ENCODE measurements around the gene SF3B6. TPM values are rescaled to one million over a fixed set of nuclear protein-coding genes. Genes with fewer than 3 reads are reported as not detected.

The SF3B6 gene
- total RNA-seq, 2 experiments from 2014 or later = 145 to 148 TPM

DNA sequence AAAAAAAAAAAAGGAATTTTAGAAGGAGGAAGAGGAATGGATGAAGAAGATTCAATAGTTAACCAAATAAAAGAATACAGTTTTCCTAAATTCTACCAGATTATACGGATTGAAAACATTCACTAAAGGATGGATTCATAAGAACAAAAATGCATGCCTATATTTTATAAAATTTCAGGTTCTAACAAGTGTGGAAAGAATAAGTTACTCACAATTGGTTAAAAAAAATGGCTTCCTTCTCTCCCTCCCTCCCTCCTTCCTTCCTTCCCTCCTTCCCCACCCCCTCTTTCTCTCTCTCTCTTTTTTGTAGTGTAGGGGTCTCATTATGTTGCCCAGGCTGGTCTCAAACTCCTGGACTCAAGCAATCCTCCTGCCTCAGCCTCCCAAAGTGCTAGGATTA, 10.1 kb upstream of the SF3B6 start:
- intact Hi-C loops (cut with micrococcal nuclease) = no loop called here
- no peak for DNase-seq
- no peak overlapping the region for H3K4me3 Mint-ChIP-seq
- POLR2A ChIA-PET = no interaction called here
- H3K27ac Mint-ChIP-seq = no peak overlapping the region
- peaks cover 3% of the 10 kb centered on the region for H3K36me3 Mint-ChIP-seq
- CTCF ChIA-PET = no interaction called here
- H3K27me3 Mint-ChIP-seq = no peaks in the 10 kb centered on the region
- peaks cover 14% of the 10 kb centered on the region for H3K4me1 Mint-ChIP-seq (ENCODE audit: low read depth)
- no peaks in the 10 kb centered on the region for H3K9me3 Mint-ChIP-seq

- POLR2A ChIA-PET = interaction anchor here (1.9 to 3.1 kb wide), 2 partner anchors 9 to 158 kb away, joined by 5 to 18 read pairs; partner anchors contain the start of genes ATAD2B and SF3B6
- intact Hi-C loops (cut with micrococcal nuclease) = loop anchor here (2.0 kb wide), 1 partner anchor 38 kb away; the partner anchor contains the start of gene WDCP
Measured at GRCh38 chr2:24085200-24085489, 9.0 kb upstream of the SF3B6 start.

GRCh38 chr2:24084386-24085199, 8.5 kb upstream of the SF3B6 start, which contains the start of gene TP53I3:
Gene TP53I3, minus strand, starts transcription at chr2:24084834. Its CDS starts 508 bp downstream, at chr2:24084326.
- H3K36me3 Mint-ChIP-seq = peaks cover 4% of the 10 kb centered on the region
- no peaks in the 10 kb centered on the region for H3K27me3 Mint-ChIP-seq
- H3K4me1 Mint-ChIP-seq (ENCODE audit: low read depth) = peaks cover 14% of the 10 kb centered on the region
- DNase-seq = peak; percentile 87
- ChIA-PET CTCF (interaction anchor here (0.6 to 4.5 kb wide), 57 partner anchors 8 to 1163 kb away, joined by 3 to 87 read pairs (median 4); partner anchors contain the start of genes ATAD2B, FAM228B, FKBP1B and ITSN2), POLR2A (interaction anchor here (1.5 to 3.1 kb wide), 3 partner anchors 8 to 157 kb away, joined by 5 to 18 read pairs (median 7); partner anchors contain the start of genes ATAD2B, SF3B6 and WDCP)
- intact Hi-C loops (cut with micrococcal nuclease) = loop anchor here (1.0 to 2.0 kb wide), 5 partner anchors 8 to 260 kb away; partner anchors contain the start of genes ATAD2B, SF3B6 and WDCP
- H3K4me3 Mint-ChIP-seq = peak within 1 kb of the TSS; percentile 81
- H3K27ac Mint-ChIP-seq = peak within 1 kb of the TSS; percentile 61
- H3K9me3 Mint-ChIP-seq = no peaks in the 10 kb centered on the region

More at GRCh38 chr2:24085200-24085489, 9.0 kb upstream of the SF3B6 start:
- peak overlapping the region; percentile 81 for H3K4me3 Mint-ChIP-seq
- DNase-seq = no peak
- H3K27ac Mint-ChIP-seq = no peak overlapping the region
- no peaks in the 10 kb centered on the region for H3K9me3 Mint-ChIP-seq
- H3K36me3 Mint-ChIP-seq = peaks cover 4% of the 10 kb centered on the region
- peaks cover 14% of the 10 kb centered on the region for H3K4me1 Mint-ChIP-seq (ENCODE audit: low read depth)
- CTCF ChIA-PET = interaction anchor here (0.5 to 4.5 kb wide), 23 partner anchors 9 to 621 kb away, joined by 3 to 87 read pairs (median 6); partner anchors contain the start of genes ATAD2B, FAM228B, PFN4 and SF3B6
- no peaks in the 10 kb centered on the region for H3K27me3 Mint-ChIP-seq

DNA sequence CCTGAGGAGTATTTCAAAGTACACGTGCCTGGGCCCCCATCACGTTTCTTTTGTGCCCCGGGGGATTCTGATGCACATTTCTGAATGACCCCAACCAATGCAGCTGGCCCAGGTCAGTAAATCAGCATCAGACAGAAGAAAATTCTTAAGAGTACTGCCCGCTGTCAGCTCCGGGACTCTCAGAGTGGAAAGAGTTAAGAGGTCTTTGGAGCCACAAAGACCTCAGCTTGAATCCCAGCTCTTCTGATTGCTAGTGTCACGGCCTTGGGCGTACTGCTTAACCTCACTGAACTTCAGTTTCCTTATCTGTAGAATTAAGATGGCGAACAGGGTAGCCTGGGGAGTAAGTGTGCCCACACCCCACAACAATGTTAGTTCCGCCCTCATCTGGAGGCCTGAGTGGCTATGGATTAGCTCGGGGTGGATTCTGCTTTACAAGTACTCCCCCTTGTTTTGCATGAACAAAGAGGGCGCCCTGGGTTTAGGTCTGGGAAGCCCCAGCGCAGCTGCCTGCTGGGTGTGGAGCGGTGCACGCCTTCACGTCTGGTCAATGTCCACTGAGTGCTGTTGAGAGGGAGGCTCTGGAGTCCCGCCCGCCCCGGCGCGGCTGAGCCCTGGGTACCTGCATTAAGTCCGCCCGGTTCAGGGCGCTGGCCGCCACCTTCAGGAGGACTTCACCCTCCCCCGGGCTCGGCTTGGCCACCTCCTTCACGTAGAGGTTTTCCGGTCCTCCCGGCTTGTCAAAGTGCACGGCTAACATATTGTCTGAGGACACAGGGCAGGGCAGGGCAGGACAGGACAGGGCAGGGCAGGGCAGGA, 7.7 kb upstream of the SF3B6 start:
- H3K36me3 Mint-ChIP-seq = peaks cover 2% of the 10 kb centered on the region
- H3K27ac Mint-ChIP-seq = peak overlapping the region; percentile 61
- H3K4me1 Mint-ChIP-seq (ENCODE audit: low read depth) = peaks cover 14% of the 10 kb centered on the region
- ChIA-PET CTCF (interaction anchor here (0.6 to 4.5 kb wide), 47 partner anchors 8 to 645 kb away, joined by 3 to 87 read pairs (median 5); partner anchors contain the start of genes ATAD2B, FAM228B, FKBP1B and PFN4), POLR2A (interaction anchor here (0.6 to 3.1 kb wide), 5 partner anchors 7 to 156 kb away, joined by 3 to 18 read pairs (median 5); partner anchors contain the start of genes ATAD2B, SF3B6, UBXN2A and WDCP)
- H3K4me3 Mint-ChIP-seq = peak overlapping the region; percentile 81
- no peaks in the 10 kb centered on the region for H3K9me3 Mint-ChIP-seq
- intact Hi-C loops (cut with micrococcal nuclease) = loop anchor here (1.0 to 2.0 kb wide), 5 partner anchors 7 to 259 kb away; partner anchors contain the start of genes ATAD2B, SF3B6 and WDCP
- no peaks in the 10 kb centered on the region for H3K27me3 Mint-ChIP-seq
- peak; percentile 63 for DNase-seq

DNA sequence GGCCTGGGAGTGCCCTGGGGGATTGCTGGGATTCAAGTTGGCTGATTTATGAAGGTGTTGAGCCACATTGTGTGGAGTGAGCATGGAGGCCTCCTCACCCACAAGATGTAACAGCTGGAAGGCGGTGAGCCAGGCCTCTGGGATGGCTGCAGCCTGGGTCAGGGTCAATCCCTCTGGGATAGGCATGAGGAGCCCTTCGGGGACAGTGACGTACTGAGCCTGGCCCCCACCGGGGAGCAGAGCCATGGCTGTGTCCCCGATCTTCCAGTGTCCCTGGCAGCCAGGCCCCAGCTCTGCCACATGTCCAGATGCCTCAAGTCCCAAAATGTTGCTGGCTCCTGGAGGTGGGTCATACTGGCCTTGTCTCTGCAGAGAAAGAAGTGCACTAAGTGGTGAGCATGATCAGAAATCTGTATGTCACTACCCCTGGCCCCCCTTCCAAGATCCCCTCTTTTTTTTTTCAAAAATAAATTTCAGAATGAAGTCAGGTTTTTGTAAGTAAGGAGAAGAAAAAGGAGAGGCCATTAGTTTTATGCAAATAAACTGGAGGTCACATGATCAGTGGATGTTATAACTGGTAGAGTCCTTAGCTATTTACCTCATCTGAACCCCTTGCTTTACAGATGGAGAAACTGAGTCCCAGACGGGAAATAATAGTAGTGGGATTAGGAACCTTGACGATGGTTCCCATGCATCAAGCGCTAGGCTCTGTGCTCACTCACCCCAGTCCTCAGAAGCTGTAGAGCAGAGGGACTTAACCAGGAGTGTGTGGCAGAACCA, 6.9 kb upstream of the SF3B6 start:
- ChIA-PET CTCF (interaction anchor here (0.5 to 4.5 kb wide), 24 partner anchors 9 to 1598 kb away, joined by 3 to 87 read pairs (median 7); partner anchors contain the start of genes ATAD2B, FAM228B, FKBP1B and PFN4), POLR2A (interaction anchor here (0.6 to 3.1 kb wide), 4 partner anchors 36 to 156 kb away, joined by 3 to 18 read pairs (median 5); partner anchors contain the start of genes ATAD2B, UBXN2A and WDCP)
- peaks cover 2% of the 10 kb centered on the region for H3K36me3 Mint-ChIP-seq
- intact Hi-C loops (cut with micrococcal nuclease) = no loop called here
- no peaks in the 10 kb centered on the region for H3K27me3 Mint-ChIP-seq
- peaks cover 14% of the 10 kb centered on the region for H3K4me1 Mint-ChIP-seq (ENCODE audit: low read depth)
- DNase-seq = no peak
- no peaks in the 10 kb centered on the region for H3K9me3 Mint-ChIP-seq
- peak overlapping the region; percentile 81 for H3K4me3 Mint-ChIP-seq
- no peak overlapping the region for H3K27ac Mint-ChIP-seq

DNA sequence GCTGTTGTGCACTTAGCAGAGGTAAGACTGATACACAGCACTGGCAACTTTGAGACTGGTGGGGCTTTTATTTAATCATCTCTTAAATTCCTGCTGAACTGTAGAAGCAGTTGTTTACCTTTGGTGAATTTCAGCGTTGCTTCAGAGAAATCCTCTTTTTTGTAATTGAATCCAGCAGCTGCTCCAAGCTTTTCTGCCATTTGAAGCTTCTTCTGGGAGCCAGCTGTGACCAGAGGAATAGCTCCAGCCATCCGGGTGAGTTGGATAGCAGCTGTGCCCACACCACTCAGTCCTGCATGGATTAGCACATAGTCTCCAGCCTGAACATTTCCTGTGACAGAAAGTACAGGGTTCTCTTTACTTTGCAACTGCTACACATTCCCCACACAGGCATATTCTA, 4.6 kb upstream of the SF3B6 start:
- peaks cover 2% of the 10 kb centered on the region for H3K36me3 Mint-ChIP-seq
- ChIA-PET POLR2A (no interaction called here), CTCF (no interaction called here)
- H3K4me1 Mint-ChIP-seq (ENCODE audit: low read depth) = peaks cover 20% of the 10 kb centered on the region
- no peaks in the 10 kb centered on the region for H3K27me3 Mint-ChIP-seq
- intact Hi-C loops (cut with micrococcal nuclease) = no loop called here
- H3K9me3 Mint-ChIP-seq = no peaks in the 10 kb centered on the region
- H3K27ac Mint-ChIP-seq = no peak overlapping the region
- DNase-seq = no peak
- no peak overlapping the region for H3K4me3 Mint-ChIP-seq

DNA sequence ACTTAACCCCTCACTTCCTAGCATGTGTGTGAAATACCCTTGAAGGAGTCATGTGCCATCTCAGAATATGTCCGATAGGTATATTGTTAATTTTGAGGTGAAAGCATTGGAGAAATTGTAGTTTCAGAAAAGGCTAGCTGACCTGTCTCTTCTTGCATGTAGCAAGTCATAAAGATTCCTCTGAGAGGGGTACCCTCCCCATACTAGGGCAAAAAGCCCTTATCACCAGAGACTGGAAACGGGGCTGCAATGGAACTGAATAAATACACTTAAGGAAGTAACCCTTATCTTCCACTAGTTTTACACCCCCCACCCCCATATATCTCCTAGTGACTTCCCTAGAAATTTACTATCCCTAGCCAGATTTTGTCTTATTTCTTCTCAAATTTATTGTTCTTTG, 1.8 kb upstream of the SF3B6 start:
- ChIA-PET POLR2A (interaction anchor here (2.1 to 2.6 kb wide), 2 partner anchors 31 to 151 kb away, joined by 13 to 34 read pairs; partner anchors contain the start of genes ATAD2B and WDCP), CTCF (interaction anchor here (2.1 to 2.3 kb wide), 2 partner anchors 151 kb away, joined by 12 to 13 read pairs; partner anchors contain the start of gene ATAD2B)
- DNase-seq = no peak
- peak overlapping the region; percentile 93 for H3K4me3 Mint-ChIP-seq
- H3K27ac Mint-ChIP-seq = no peak overlapping the region
- intact Hi-C loops (cut with micrococcal nuclease) = loop anchor here (2.0 kb wide), 3 partner anchors 45 to 283 kb away; partner anchors contain the start of genes FAM228B, ITSN2, PFN4 and UBXN2A
- H3K27me3 Mint-ChIP-seq = no peaks in the 10 kb centered on the region
- peaks cover 6% of the 10 kb centered on the region for H3K36me3 Mint-ChIP-seq
- H3K4me1 Mint-ChIP-seq (ENCODE audit: low read depth) = peaks cover 24% of the 10 kb centered on the region
- no peaks in the 10 kb centered on the region for H3K9me3 Mint-ChIP-seq

- Mint-ChIP-seq H3K27me3 (no peaks in the 10 kb centered on the region), H3K4me1 (ENCODE audit: low read depth) (peaks cover 28% of the 10 kb centered on the region), H3K27ac (peak overlapping the region; percentile 19), H3K36me3 (peaks cover 9% of the 10 kb centered on the region), H3K4me3 (peak overlapping the region; percentile 93), H3K9me3 (no peaks in the 10 kb centered on the region)
- ChIA-PET POLR2A (interaction anchor here (2.1 to 2.6 kb wide), 2 partner anchors 30 to 151 kb away, joined by 13 to 34 read pairs; partner anchors contain the start of genes ATAD2B and WDCP), CTCF (interaction anchor here (1.3 to 2.3 kb wide), 2 partner anchors 29 to 150 kb away, joined by 3 to 13 read pairs; partner anchors contain the start of gene ATAD2B)
- no peak for DNase-seq
- intact Hi-C loops (cut with micrococcal nuclease) = loop anchor here (2.0 kb wide), 3 partner anchors 45 to 283 kb away; partner anchors contain the start of genes FAM228B, ITSN2, PFN4 and UBXN2A
Measured at GRCh38 chr2:24077535-24077877, 1.4 kb upstream of the SF3B6 start.

GRCh38 chr2:24076849-24077534, 866 bp upstream of the SF3B6 start:
- H3K36me3 Mint-ChIP-seq = peaks cover 12% of the 10 kb centered on the region
- H3K9me3 Mint-ChIP-seq = no peaks in the 10 kb centered on the region
- no peaks in the 10 kb centered on the region for H3K27me3 Mint-ChIP-seq
- H3K27ac Mint-ChIP-seq = peak overlapping the region; percentile 19
- ChIA-PET CTCF (interaction anchor here (1.0 to 2.3 kb wide), 8 partner anchors 8 to 253 kb away, joined by 3 to 13 read pairs (median 4); partner anchors contain the start of genes ATAD2B, FAM228B, TP53I3 and UBXN2A), POLR2A (interaction anchor here (0.8 to 2.6 kb wide), 6 partner anchors 7 to 150 kb away, joined by 3 to 34 read pairs (median 4); partner anchors contain the start of genes ATAD2B, TP53I3, UBXN2A and WDCP)
- DNase-seq = peak; percentile 30
- intact Hi-C loops (cut with micrococcal nuclease) = loop anchor here (1.0 to 2.0 kb wide), 7 partner anchors 7 to 716 kb away; partner anchors contain the start of genes ATAD2B, CENPO, FAM228B and ITSN2
- H3K4me1 Mint-ChIP-seq (ENCODE audit: low read depth) = peaks cover 32% of the 10 kb centered on the region
- H3K4me3 Mint-ChIP-seq = peak overlapping the region; percentile 93

DNA sequence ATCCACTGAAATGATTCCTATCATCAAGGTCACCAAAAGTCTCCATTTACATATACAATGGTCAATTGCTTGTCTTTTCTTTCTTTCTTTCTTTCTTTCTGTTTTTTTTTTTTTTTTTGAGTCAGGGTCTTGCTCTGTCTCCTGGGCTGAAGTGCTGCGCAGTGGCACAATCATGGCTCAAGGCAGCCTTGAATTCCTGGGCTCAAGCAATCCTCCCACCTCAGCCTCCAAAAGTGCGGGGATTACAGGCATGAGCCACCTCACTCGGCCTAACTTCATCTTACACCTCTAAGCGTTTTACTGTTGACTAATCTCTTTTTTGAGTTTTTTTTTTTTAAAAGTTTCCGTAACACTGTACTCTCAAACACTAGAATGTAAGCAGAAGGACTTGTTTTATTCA, 867 bp downstream of the SF3B6 start:
- DNase-seq = no peak
- peaks cover 10% of the 10 kb centered on the region for H3K36me3 Mint-ChIP-seq
- no peaks in the 10 kb centered on the region for H3K27me3 Mint-ChIP-seq
- intact Hi-C loops (cut with micrococcal nuclease) = no loop called here
- H3K9me3 Mint-ChIP-seq = no peaks in the 10 kb centered on the region
- peak overlapping the region; percentile 89 for H3K27ac Mint-ChIP-seq
- ChIA-PET POLR2A (interaction anchor here (1.8 kb wide), 1 partner anchor 9 kb away, joined by 5 read pairs; the partner anchor contains the start of gene TP53I3), CTCF (no interaction called here)
- peaks cover 32% of the 10 kb centered on the region for H3K4me1 Mint-ChIP-seq (ENCODE audit: low read depth)
- H3K4me3 Mint-ChIP-seq = peak overlapping the region; percentile 93

Data from activated CD4-positive, alpha-beta memory T cell treated with anti-CD3 and anti-CD28 coated beads for 36 hours (primary cell).